22Rv1 (cell line): Measurements from ENCODE around the gene WNT7A.

Source experiments
- ZFX ChIP-seq: fragments of 450-650 bp; IDR thresholded peaks from 2 replicates; pipeline ENCODE4 v1.6.1; 2017; ENCODE audit warnings: antibody characterized with exemption, borderline replicate concordance
- TF ChIP-seq, protein P1 (sequence below): fragments of 450-650 bp; IDR thresholded peaks from 2 replicates; pipeline ENCODE4 v1.5.1; 2017; ENCODE audit warnings: mild to moderate bottlenecking

DNA sequence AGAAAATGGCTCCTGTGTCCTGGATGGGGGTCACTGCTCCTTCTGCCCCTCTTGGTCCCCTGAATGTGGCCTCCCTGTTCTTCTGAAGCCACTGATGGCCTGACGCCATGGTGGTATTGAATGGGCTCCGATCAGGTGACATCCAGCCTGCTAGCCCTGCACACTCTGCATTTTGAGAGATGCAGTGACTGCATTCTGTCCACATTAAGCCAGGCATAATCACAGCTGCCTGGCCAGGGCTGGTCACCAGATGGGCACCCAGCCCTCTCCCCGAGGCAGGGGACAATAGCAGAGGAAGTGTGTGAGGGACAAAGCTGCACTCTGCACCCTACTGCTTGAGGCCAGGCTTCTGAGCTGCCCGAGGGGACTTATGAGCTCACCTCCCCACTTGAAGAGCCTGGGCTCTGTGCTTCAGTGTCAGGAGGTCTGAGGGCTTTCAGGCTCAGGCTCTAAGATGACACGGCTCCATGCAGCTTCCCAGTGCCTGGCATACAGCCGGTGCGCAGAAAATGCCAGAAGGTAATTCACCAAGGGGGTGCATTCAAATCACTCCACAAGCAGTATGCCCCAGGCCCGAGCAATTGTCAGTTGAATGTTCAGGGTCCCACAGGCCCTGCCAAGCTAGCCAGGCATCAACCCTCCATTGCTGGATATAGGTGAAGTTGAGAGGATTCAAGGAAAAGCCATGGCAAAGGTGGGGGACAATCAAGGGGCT lies 56.8 kb downstream of the WNT7A start:
- TF ChIP-seq, protein P1, sequence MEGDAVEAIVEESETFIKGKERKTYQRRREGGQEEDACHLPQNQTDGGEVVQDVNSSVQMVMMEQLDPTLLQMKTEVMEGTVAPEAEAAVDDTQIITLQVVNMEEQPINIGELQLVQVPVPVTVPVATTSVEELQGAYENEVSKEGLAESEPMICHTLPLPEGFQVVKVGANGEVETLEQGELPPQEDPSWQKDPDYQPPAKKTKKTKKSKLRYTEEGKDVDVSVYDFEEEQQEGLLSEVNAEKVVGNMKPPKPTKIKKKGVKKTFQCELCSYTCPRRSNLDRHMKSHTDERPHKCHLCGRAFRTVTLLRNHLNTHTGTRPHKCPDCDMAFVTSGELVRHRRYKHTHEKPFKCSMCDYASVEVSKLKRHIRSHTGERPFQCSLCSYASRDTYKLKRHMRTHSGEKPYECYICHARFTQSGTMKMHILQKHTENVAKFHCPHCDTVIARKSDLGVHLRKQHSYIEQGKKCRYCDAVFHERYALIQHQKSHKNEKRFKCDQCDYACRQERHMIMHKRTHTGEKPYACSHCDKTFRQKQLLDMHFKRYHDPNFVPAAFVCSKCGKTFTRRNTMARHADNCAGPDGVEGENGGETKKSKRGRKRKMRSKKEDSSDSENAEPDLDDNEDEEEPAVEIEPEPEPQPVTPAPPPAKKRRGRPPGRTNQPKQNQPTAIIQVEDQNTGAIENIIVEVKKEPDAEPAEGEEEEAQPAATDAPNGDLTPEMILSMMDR = no peak
- TF ChIP-seq ZFX = no peak
